ENCODE data around the gene GUCA2A. TPM values are rescaled to one million over a fixed set of nuclear protein-coding genes. Genes with fewer than 3 reads are reported as not detected.

GUCA2A gene
- total RNA-seq, 8 experiments from 2014 or later: not detected

DNA sequence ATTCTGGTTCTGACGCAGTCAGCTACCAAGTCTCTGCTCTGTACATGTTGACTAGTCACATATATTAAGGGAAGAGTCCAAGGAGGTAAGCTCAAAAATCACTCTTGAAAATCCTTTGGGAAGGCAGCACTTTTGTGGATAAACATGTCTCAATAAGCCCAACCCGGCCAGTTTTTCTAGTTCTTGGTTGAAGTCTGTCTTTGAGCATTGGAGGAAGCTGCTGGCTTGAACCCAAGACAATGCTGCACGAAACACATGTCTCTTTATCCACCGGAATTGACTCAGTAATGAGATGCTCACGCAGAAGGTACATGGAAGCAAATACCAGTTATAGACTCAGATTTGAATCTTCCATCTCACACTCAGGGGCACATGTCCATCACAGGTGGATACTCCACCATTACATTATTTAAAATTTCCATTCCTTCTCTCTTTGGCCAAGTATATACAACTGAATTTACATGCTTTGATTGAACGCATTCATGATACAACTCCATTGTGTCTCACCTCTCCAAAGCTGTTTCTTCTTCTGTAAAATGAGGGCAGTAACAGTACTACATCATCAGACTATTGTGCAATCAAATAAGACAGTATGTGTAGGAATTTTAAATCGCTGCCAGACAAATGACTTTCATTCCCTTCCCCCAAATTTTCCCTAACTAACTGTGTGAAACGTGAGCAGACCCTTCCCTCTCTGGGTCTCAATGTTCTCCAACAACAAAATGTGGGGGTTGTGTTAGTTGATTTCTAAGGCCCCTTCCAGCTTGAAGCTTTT, 9.6 kb upstream of the GUCA2A start:
- ATAC-seq (replicated peaks in 6 of 8): no peak
- Histone ChIP-seq H3K27ac (no peak overlapping the region), H3K4me1 (replicated peaks in 1 of 2) (peaks cover 4 to 11% of the 10 kb centered on the region in 2 donors), H3K4me3 (no peak overlapping the region)
- 0 to 100% (median 93%) methylated on average over 2 to 8 of the region's 8 CpGs; no CpG with 5 or more reads in 1 of the 10 experiments for WGBS, 10 experiments
- in situ Hi-C loops (cut with MboI; ENCODE audit: low pct_unique_long_range_greater_than_20kb in 2 of 9, low sequenced_read_pairs in 9 of 9, unreplicated experiment in 9 of 9): loop anchor here in 2 of 9 experiments (25.0 kb wide), 1 partner anchor 587 kb away; no protein-coding TSS in a partner anchor

DNA sequence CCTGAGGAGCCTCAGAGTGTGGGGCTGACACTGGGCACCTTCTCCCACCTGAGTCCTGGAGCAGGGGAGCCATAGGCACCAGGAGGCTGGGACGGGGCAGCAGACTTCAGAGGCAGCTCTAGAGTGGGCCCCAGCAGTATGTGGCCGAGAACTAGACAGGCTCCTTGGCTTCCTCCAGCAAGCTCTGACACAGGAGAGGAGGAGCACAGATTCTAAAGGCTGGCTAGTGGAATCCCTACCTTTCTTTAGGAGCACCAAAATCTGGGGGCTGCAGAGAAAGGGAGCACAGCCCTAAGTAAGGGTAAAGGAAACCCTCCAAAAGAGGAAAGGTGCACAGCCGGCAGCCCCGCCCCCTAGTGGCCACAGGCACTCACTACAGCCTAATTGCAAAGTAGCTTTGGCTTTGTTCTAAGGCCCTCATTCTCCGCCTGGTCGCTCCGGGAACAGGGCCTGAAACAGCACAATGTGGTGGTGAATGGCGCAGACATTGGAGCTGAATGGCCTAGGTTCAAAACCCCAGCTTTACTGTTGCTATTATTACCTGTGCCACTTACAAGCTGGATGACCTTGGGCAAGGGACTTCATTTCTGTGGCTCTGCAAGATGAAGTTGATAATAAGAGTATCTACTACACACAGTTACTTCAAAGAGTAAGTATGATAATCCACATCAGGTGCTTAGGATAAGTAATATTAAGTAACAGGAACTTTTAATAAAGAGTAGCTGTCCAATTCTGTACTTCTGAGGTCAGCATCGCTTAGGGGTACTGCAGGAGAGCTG, 8.8 kb upstream of the GUCA2A start:
- no peak overlapping the region for H3K4me3 ChIP-seq
- no peak overlapping the region for H3K27ac ChIP-seq
- ATAC-seq (replicated peaks in 6 of 8): peak; percentile 33 to 69 (median 62)
- in situ Hi-C loops (cut with MboI; ENCODE audit: low pct_unique_long_range_greater_than_20kb in 2 of 9, low sequenced_read_pairs in 9 of 9, unreplicated experiment in 9 of 9): loop anchor here in 2 of 9 experiments (25.0 kb wide), 1 partner anchor 586 kb away; no protein-coding TSS in a partner anchor
- H3K4me1 ChIP-seq (replicated peaks in 1 of 2): peaks cover 4 to 11% of the 10 kb centered on the region in 2 donors
- WGBS, 10 experiments: 3 to 100% (median 27%) methylated on average over 1 to 8 of the region's 9 CpGs; no CpG with 5 or more reads in 1 of the 10 experiments

DNA sequence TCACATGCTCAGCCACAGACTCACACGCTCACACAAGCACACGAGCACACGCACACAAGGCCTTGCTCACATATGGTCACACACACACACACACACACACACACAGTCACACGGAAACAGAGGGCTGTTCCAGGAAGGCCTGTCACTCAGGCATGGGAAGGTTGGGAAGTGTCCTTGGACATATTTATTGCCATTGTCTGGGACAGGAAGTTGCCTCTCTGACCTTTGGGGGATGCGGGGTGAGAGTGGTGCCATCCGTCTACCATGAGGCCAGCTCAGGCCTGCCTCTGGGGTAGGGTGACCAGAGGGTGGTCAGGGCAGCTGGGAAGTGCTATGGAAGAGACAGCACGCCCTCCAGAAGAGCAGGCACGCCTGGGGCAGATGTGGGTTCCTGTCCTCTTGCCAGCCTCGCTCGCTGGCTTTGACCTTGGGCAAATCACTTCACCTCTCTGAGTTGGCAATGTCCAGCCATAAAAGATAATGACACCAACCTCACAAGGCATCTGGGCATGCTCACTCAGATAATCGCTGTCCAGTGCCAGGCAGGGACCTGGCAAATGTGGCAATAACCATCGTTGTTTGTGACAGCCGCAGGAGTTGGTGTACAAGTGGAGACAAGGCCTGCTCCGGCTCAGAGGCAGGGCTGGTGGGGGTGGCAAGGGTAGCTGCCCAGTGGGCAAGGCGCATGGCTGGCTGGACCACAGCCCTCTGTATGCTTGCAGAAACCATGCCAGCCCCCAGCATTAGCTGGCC, 8.0 kb upstream of the GUCA2A start:
- peak in 6 of 8 experiments; percentile 4 to 65 (median 48) for ATAC-seq (replicated peaks in 6 of 8)
- in situ Hi-C loops (cut with MboI; ENCODE audit: low pct_unique_long_range_greater_than_20kb in 2 of 9, low sequenced_read_pairs in 9 of 9, unreplicated experiment in 9 of 9): loop anchor here in 2 of 9 experiments (25.0 kb wide), 1 partner anchor 585 kb away; no protein-coding TSS in a partner anchor
- Histone ChIP-seq H3K27ac (no peak overlapping the region), H3K4me3 (no peak overlapping the region), H3K4me1 (replicated peaks in 1 of 2) (peaks cover 4 to 11% of the 10 kb centered on the region in 2 donors)
- WGBS, 10 experiments: 27 to 100% (median 87%) methylated on average over 2 to 10 of the region's 15 CpGs; no CpG with 5 or more reads in 4 of the 10 experiments

GRCh38 chr1:42171679-42172266, 7.2 kb upstream of the GUCA2A start:
- H3K4me3 ChIP-seq: no peak overlapping the region
- H3K27ac ChIP-seq: peak overlapping the region in 1 of 2 donors; percentile 5
- in situ Hi-C loops (cut with MboI; ENCODE audit: low pct_unique_long_range_greater_than_20kb in 2 of 9, low sequenced_read_pairs in 9 of 9, unreplicated experiment in 9 of 9): loop anchor here in 2 of 9 experiments (25.0 kb wide), 1 partner anchor 584 kb away; no protein-coding TSS in a partner anchor
- 80 to 100% (median 89%) methylated on average over 1 to 6 of the region's 6 CpGs; no CpG with 5 or more reads in 4 of the 10 experiments for WGBS, 10 experiments
- H3K4me1 ChIP-seq (replicated peaks in 1 of 2): peaks cover 4 to 11% of the 10 kb centered on the region in 2 donors
- ATAC-seq (replicated peaks in 6 of 8): no peak

- ATAC-seq (replicated peaks in 6 of 8): peak in 5 of 8 experiments; percentile 22 to 31 (median 27)
- Histone ChIP-seq H3K4me3 (no peak overlapping the region), H3K4me1 (replicated peaks in 1 of 2) (peaks cover 5 to 14% of the 10 kb centered on the region in 2 donors), H3K27ac (no peak overlapping the region)
- 47 to 100% (median 74%) methylated on average over 2 to 13 of the region's 17 CpGs; no CpG with 5 or more reads in 2 of the 10 experiments for WGBS, 10 experiments
- in situ Hi-C loops (cut with MboI; ENCODE audit: low pct_unique_long_range_greater_than_20kb in 2 of 9, low sequenced_read_pairs in 9 of 9, unreplicated experiment in 9 of 9): loop anchor here in 2 of 9 experiments (25.0 kb wide), 1 partner anchor 584 kb away; no protein-coding TSS in a partner anchor
Observed at GRCh38 chr1:42170779-42171621, 6.5 kb upstream of the GUCA2A start.

GRCh38 chr1:42168763-42169162, 4.2 kb upstream of the GUCA2A start:
- no peak for ATAC-seq (replicated peaks in 6 of 8)
- in situ Hi-C loops (cut with MboI; ENCODE audit: low pct_unique_long_range_greater_than_20kb in 2 of 9, low sequenced_read_pairs in 9 of 9, unreplicated experiment in 9 of 9): loop anchor here in 2 of 9 experiments (25.0 kb wide), 1 partner anchor 581 kb away; no protein-coding TSS in a partner anchor
- WGBS, 10 experiments: 86 to 100% (median 98%) methylated on average over 2 to 3 of the region's 3 CpGs; no CpG with 5 or more reads in 6 of the 10 experiments
- H3K4me1 ChIP-seq (replicated peaks in 1 of 2): peaks cover 7 to 23% of the 10 kb centered on the region in 2 donors
- no peak overlapping the region for H3K4me3 ChIP-seq
- H3K27ac ChIP-seq: no peak overlapping the region

GRCh38 chr1:42168391-42168670, 3.8 kb upstream of the GUCA2A start:
- in situ Hi-C loops (cut with MboI; ENCODE audit: low pct_unique_long_range_greater_than_20kb in 2 of 9, low sequenced_read_pairs in 9 of 9, unreplicated experiment in 9 of 9): loop anchor here in 2 of 9 experiments (25.0 kb wide), 1 partner anchor 581 kb away; no protein-coding TSS in a partner anchor
- Histone ChIP-seq H3K4me3 (no peak overlapping the region), H3K27ac (no peak overlapping the region), H3K4me1 (replicated peaks in 1 of 2) (peaks cover 7 to 20% of the 10 kb centered on the region in 2 donors)
- no peak for ATAC-seq (replicated peaks in 6 of 8)
- 0% methylated on average over 1 of the region's 1 CpG; no CpG with 5 or more reads in 9 of the 10 experiments for WGBS, 10 experiments

- H3K4me3 ChIP-seq: no peak overlapping the region
- peak in 1 of 8 experiments; percentile 3 for ATAC-seq (replicated peaks in 6 of 8)
- 0 to 100% (median 77%) methylated on average over 1 to 8 of the region's 21 CpGs; no CpG with 5 or more reads in 4 of the 10 experiments for WGBS, 10 experiments
- no peak overlapping the region for H3K27ac ChIP-seq
- peaks cover 7 to 17% of the 10 kb centered on the region in 2 donors for H3K4me1 ChIP-seq (replicated peaks in 1 of 2)
- in situ Hi-C loops (cut with MboI; ENCODE audit: low pct_unique_long_range_greater_than_20kb in 2 of 9, low sequenced_read_pairs in 9 of 9, unreplicated experiment in 9 of 9): loop anchor here in 2 of 9 experiments (25.0 kb wide), 1 partner anchor 580 kb away; no protein-coding TSS in a partner anchor
Observed at GRCh38 chr1:42167611-42168390, 3.3 kb upstream of the GUCA2A start.

DNA sequence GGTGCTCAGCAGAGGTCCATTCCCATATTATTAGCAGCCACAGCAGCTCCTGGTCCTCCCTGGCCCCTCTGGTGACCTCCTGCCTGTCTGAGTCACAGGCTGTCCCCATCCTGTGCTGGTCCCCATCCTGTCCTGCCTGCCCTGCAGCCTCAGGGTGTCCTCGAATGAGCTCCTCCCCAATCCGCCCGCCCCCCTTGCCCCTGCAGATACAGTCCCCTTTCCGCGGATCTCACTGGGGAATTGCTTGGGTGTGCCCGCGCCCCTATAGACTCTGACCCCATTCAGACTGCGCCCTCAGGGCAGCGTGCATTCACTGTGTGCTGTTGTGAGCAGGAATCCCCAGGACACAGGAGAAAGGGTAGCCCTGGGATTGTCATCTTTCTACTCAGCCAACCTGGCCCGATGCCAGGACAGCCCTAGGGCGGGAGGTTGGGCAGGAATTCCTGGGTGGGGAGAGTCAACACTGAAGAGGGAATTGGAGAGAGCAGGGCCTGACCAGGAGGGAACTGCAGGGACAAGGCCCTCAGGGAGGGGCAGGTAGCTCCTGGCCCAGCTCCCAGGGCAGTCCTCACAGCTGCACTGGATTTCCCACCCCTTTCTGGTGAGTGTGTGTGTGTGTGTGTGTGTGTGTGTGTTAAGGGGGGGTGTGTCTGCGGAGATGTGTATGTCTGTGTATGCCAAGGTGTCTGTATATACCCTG, 1.1 kb upstream of the GUCA2A start:
- H3K4me3 ChIP-seq: no peak overlapping the region

More for the DNA sequence above, 1.1 kb upstream of the GUCA2A start:
- H3K4me1 ChIP-seq (replicated peaks in 1 of 2): peaks cover 3 to 12% of the 10 kb centered on the region in 2 donors
- H3K27ac ChIP-seq: no peak overlapping the region
- in situ Hi-C loops (cut with MboI; ENCODE audit: low pct_unique_long_range_greater_than_20kb in 2 of 9, low sequenced_read_pairs in 9 of 9, unreplicated experiment in 9 of 9): loop anchor here in 2 of 9 experiments (25.0 kb wide), 1 partner anchor 578 kb away; no protein-coding TSS in a partner anchor
- 10 to 67% (median 20%) methylated on average over 1 to 6 of the region's 12 CpGs; no CpG with 5 or more reads in 7 of the 10 experiments for WGBS, 10 experiments
- ATAC-seq (replicated peaks in 6 of 8): peak; percentile 79 to 92 (median 90)
